Measurements from ENCODE around the gene SDK2.
"Not testable (repeated sequence)": the region's sequence is repeated elsewhere in the genome, so short reads cannot be mapped to it uniquely, and the experiment has no call there.

The SDK2 gene

DNA sequence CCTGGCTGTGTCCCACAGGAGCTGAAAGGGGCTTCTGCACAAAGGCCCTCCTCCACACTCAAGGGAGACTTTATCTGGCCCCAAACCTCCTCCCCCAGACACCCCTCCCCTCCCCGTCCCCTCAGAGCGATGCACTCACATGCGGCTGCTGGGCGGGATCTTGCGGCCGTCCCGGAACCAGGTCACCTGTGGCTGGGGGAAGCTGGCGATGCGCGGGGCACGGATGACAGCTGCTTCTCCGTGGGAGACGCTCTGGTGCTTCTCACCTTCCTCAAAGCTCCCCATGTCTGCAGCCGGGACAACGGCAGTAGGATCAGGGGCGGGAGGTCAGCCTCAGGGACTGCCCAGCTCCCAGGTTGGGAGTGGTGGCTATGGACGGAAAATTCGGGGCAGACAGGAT is 188.5 kb downstream of the SDK2 start:
- no peak overlapping the region for H3K4me3 ChIP-seq (ENCODE audit: low read length)

DNA sequence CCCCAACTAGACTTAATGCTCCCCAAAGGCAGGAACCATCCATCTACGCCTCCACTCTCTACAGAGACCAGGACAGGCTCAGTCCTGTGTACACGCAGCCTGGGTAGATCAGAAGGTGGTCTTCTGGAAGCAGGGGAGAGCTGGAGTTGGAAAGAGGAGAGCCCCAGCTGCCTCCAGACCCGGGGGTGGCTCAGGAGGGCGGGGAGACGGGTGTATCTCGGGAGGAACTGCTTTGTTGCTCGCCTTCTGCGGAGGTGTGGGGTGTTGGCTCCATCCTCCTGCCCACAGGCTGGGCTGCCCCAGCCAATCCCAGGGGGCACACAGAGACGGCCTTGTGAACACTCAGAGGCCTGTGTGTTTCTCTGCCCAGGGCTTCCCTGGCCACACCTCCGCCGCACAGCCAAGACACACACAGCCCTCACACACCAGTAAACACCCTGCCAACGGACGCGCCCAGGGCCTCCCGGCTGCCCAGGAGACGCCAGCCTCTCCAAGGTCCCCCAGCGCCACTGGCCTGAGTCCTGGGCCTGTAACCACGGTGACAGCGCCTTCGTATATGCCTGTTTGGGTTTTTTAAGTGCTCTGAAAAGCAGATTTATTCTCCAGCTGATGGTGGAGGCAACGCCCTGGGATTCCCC is 189.1 kb downstream of the SDK2 start:
- Histone ChIP-seq H3K27ac (ENCODE audit: low read depth, low read length) (no peak overlapping the region), H3K27me3 (ENCODE audit: control insufficient read depth, low read length) (no peaks in the 10 kb centered on the region), H3K36me3 (ENCODE audit: control insufficient read depth, low read length) (no peaks in the 10 kb centered on the region), H3K9me2 (replicated peaks; ENCODE audit: control insufficient read depth, low read length) (no peaks in the 10 kb centered on the region), H3K4me3 (ENCODE audit: low read length) (no peak overlapping the region), H4K20me1 (ENCODE audit: control insufficient read depth, insufficient read depth, low read depth, low read length) (no peaks in the 10 kb centered on the region), H3K4me2 (ENCODE audit: low read length) (no peak overlapping the region), H3F3A (ENCODE audit: control insufficient read depth, insufficient read depth) (no peaks in the 10 kb centered on the region), H3K9me3 (ENCODE audit: control insufficient read depth, insufficient read depth, low read length) (no peaks in the 10 kb centered on the region), H3K4me1 (ENCODE audit: control insufficient read depth, low read length) (no peaks in the 10 kb centered on the region), H3K79me2 (ENCODE audit: control insufficient read depth, low read length) (no peaks in the 10 kb centered on the region)
- TF ChIP-seq EZH2phosphoT487 (IDR thresholded peaks at IDR 0.05; ENCODE audit: borderline replicate concordance, low read length) = no peak
- TF ChIP-seq CTCF (IDR thresholded peaks at IDR 0.05; ENCODE audit: low read depth, low read length, poor library complexity, severe bottlenecking) = no peak

More for the DNA sequence above, 188.5 kb downstream of the SDK2 start:
- no peaks in the 10 kb centered on the region for H3F3A ChIP-seq (ENCODE audit: control insufficient read depth, insufficient read depth)
- no peak overlapping the region for H3K27ac ChIP-seq (ENCODE audit: low read depth, low read length)
- no peaks in the 10 kb centered on the region for H3K9me2 ChIP-seq (replicated peaks; ENCODE audit: control insufficient read depth, low read length)
- H3K27me3 ChIP-seq (ENCODE audit: control insufficient read depth, low read length) = no peaks in the 10 kb centered on the region
- H3K4me2 ChIP-seq (ENCODE audit: low read length) = no peak overlapping the region
- H3K36me3 ChIP-seq (ENCODE audit: control insufficient read depth, low read length) = no peaks in the 10 kb centered on the region
- H3K9me3 ChIP-seq (ENCODE audit: control insufficient read depth, insufficient read depth, low read length) = no peaks in the 10 kb centered on the region
- H3K4me1 ChIP-seq (ENCODE audit: control insufficient read depth, low read length) = no peaks in the 10 kb centered on the region
- H3K79me2 ChIP-seq (ENCODE audit: control insufficient read depth, low read length) = no peaks in the 10 kb centered on the region
- TF ChIP-seq EZH2phosphoT487 (IDR thresholded peaks at IDR 0.05; ENCODE audit: borderline replicate concordance, low read length) (no peak), CTCF (IDR thresholded peaks at IDR 0.05; ENCODE audit: low read depth, low read length, poor library complexity, severe bottlenecking) (no peak)
- H4K20me1 ChIP-seq (ENCODE audit: control insufficient read depth, insufficient read depth, low read depth, low read length) = no peaks in the 10 kb centered on the region

DNA sequence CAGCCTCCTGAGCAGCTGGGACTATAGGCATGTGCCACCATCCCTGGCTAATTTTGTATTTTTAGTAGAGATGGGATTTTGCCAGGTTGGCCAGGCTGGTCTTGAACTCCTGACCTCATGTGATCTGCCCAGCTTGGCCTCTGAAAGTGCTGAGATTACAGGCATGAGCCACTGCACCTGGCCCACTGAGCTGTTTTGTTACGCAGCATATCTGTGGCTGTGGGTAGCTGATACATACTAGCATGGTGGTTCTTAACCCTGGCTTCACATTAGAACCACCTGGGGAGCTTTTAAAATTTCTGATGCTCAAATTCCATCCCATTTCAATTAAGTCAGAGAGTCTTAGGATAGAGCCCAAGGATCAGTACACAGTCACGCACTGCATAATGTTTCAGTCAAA is 190.8 kb downstream of the SDK2 start:
- H3K9me2 ChIP-seq (replicated peaks; ENCODE audit: control insufficient read depth, low read length); H3K4me3 ChIP-seq (ENCODE audit: low read length); H3K27me3 ChIP-seq (ENCODE audit: control insufficient read depth, low read length); H3K79me2 ChIP-seq (ENCODE audit: control insufficient read depth, low read length); H3F3A ChIP-seq (ENCODE audit: control insufficient read depth, insufficient read depth); H3K27ac ChIP-seq (ENCODE audit: low read depth, low read length); H3K4me2 ChIP-seq (ENCODE audit: low read length); H3K36me3 ChIP-seq (ENCODE audit: control insufficient read depth, low read length); H4K20me1 ChIP-seq (ENCODE audit: control insufficient read depth, insufficient read depth, low read depth, low read length); H3K4me1 ChIP-seq (ENCODE audit: control insufficient read depth, low read length); H3K9me3 ChIP-seq (ENCODE audit: control insufficient read depth, insufficient read depth, low read length): not testable (repeated sequence)

DNA sequence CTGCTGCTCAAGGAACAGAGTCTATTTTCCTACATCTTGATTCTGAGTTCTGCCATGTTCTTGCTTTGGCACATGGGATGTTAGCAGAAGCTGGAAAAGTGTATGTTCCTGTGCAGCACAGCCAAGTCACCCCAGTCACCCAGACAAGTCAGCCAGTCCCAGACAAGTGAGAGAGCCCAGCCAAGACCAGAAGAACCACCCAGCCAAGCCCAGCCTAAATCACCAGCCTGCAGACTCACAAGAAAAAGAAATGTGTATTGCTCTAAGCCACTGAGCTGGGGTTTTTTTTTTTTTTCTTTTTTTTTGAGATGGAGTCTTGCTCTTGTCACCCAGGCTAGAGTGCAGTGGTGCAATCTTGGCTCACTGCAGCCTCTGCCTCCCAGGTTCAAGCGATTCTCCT is 191.2 kb downstream of the SDK2 start:
- Histone ChIP-seq H3K79me2 (ENCODE audit: control insufficient read depth, low read length) (no peaks in the 10 kb centered on the region), H3K36me3 (ENCODE audit: control insufficient read depth, low read length) (no peaks in the 10 kb centered on the region), H3K9me3 (ENCODE audit: control insufficient read depth, insufficient read depth, low read length) (no peaks in the 10 kb centered on the region), H3K4me1 (ENCODE audit: control insufficient read depth, low read length) (no peaks in the 10 kb centered on the region), H3K27ac (ENCODE audit: low read depth, low read length) (no peak overlapping the region), H4K20me1 (ENCODE audit: control insufficient read depth, insufficient read depth, low read depth, low read length) (no peaks in the 10 kb centered on the region), H3K9me2 (replicated peaks; ENCODE audit: control insufficient read depth, low read length) (no peaks in the 10 kb centered on the region), H3K27me3 (ENCODE audit: control insufficient read depth, low read length) (no peaks in the 10 kb centered on the region), H3F3A (ENCODE audit: control insufficient read depth, insufficient read depth) (no peaks in the 10 kb centered on the region), H3K4me3 (ENCODE audit: low read length) (no peak overlapping the region), H3K4me2 (ENCODE audit: low read length) (no peak overlapping the region)
- TF ChIP-seq CTCF (IDR thresholded peaks at IDR 0.05; ENCODE audit: low read depth, low read length, poor library complexity, severe bottlenecking) (no peak), EZH2phosphoT487 (IDR thresholded peaks at IDR 0.05; ENCODE audit: borderline replicate concordance, low read length) (no peak)

Measured in DOHH2 (cell line).